ENCODE data around the gene TMEM184A.

TMEM184A gene

DNA sequence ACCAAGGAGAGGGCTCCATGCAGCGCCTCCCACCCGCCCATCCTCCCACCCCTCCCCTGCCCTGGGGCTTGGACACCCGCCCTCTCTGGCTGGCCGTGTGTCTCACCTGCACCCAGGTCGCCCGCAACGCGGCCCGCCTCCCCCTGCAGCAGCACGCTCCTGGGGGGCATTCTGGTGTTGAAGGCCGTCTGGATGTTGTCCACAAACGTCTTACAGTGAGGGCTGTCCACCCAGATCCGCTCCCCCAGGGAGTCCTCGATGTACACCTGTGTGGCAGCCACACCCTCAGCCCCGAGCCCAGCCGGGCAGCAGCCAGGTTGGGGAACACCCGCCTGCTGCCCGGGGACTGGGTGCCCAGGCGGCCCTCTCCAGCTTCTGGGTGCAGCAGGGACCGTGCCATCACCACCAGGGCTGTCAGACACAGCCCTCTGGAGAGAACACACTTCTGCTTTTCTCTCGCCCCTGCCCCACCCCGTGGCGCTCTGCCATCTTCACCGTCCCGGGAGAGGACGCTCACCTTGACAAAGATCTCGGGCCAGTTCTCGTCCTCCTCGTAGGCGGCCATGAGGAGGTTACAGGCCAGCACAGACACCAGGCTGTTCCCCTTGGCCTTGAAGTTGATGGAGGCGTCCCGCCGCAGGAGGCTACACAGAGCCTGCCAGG, 56.5 kb downstream of the TMEM184A start:
- DNase-seq, result no peak

DNA sequence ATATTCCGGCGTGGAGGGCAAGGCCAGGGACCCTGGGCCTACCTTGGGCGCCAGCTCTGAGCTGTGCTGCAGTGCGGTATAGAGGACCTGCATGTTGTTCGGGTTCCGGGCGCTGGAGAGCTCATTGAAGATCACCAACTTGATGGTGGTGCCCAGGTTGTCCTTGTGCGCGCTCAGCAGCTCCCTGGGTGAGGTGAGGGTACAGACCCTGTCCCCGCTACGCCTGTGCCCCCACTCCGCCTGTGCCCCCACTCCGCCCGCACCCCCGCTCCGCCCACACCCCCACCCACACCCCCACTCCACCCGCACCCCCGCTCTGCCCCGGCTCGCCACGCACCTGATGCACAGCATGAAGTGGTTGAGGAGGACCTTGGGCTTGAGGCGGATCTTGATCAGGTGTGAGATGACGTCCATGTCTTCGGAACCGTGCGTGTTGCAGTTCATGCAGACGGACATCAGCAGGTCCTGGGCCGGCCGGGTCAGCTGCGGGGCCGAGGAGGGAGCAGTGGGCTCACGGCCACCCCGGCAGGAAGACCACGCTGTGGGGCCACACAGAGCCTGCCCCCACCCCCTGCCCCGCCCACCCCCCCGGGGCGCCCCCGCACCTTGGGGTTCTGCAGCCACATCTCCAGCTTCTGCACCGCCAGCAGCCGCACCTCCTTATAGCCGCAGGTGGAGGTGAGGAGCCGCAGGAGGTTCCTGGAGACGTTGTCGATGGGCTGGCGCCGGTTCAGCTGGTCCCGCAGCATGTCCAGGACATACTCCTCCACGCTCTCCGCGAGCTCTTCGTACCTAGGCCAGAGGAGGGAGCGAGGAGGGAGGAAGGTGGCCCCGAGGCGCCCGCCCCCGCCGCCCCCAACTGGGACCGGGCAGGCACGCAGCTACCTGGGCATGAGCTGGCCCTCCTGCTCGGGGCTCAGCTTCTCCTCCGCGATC, 57.4 kb downstream of the TMEM184A start:
- no peak for DNase-seq

DNA sequence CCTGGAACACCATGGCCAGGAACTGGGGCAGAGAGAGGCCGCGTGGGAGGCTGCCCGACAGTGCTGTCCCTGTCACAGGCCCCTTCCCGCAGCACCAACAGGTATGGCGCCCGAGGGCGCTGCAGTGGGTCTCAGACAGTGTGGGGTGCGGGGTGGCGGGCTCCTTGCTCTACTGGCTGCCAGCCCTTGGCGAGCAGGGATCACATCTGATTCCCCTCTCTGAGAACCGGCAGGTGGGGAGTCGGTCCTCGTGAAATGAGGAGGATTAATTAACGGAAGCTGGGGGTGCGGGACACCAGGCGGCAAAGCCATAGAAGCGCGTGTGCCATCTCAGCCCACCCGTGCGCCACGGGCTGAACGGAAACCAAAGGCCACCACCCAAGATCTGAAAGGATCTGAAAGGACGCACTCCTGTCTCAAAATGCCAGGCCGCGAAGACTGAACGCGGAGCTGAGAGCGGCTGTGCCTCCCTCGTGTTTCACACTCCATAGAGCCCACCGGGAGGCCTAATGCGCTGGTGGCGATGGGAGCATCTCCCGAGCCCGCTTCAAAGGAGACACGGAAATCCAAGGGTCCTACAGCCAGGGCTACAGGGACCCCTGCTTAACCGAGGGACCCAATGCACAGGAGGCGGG, 58.6 kb downstream of the TMEM184A start:
- no peak for DNase-seq

DNA sequence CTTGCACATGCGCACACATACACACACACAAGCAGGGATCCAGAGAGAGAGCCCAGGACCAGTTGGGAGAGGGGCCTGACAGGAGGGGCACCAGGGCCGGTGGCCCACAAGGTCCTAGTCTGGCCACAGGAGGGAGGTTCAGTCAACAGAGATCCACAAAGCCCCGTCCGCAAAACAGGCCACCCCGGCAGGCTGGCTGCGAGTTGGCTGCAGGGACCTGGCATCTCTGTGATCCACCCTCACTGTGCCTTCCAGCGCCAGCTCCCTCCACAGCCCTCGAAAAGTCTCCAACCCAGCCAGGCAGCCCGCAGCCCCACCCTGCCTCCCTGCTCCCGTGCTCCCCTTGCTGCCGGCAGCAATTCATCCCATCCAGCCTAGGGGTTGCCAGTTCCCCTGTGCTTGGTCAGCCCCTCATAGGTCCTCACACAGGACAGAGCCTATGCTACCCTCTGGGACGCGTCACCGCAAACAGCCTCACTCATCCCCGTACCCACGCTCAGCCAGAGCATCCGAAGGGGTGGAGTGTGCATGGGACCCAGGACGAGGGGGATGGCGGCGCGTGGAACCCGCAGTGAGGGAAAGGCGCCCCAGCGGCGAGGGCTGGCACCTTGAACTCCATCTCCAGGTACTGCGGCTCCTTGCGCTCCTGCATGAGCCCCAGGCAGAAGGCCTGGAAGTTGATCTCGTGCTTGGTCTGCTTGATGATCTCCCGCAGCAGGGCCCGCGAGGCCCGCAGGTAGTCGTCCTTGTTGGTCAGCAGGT, 59.3 kb downstream of the TMEM184A start:
- no peak for DNase-seq

DNA sequence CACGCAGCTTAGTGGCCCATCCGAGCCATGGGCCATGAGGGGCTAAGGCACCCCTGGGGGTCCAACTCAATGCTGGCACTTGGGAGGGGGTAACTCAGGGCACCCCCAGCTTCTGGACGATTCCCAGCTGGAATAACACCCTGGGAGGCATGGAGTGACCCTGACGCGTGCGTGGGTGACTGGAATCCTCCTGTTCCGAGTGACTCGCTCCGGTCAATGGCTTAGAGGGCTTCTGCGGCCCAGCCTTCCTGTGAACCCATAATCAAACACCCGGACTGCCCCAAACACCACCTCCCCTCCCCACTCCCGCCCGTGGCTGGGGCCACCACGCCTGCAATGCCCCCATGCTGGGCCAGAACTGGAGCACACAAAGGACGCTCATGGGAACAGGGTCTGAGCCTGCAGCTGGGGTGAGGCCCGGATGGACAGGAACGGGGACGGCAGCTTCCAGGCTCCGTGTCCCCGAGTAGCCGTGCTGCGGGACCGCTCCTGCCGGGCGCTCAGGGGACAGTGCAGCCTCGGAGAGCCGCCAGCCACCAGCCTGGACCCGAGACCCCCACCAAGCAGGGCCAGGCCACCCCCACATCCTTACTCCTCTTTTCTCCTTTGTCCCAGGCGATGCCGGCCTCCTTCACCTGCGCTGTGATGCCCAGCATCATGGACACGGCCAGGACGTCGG, 60.3 kb downstream of the TMEM184A start:
- no peak for DNase-seq

DNA sequence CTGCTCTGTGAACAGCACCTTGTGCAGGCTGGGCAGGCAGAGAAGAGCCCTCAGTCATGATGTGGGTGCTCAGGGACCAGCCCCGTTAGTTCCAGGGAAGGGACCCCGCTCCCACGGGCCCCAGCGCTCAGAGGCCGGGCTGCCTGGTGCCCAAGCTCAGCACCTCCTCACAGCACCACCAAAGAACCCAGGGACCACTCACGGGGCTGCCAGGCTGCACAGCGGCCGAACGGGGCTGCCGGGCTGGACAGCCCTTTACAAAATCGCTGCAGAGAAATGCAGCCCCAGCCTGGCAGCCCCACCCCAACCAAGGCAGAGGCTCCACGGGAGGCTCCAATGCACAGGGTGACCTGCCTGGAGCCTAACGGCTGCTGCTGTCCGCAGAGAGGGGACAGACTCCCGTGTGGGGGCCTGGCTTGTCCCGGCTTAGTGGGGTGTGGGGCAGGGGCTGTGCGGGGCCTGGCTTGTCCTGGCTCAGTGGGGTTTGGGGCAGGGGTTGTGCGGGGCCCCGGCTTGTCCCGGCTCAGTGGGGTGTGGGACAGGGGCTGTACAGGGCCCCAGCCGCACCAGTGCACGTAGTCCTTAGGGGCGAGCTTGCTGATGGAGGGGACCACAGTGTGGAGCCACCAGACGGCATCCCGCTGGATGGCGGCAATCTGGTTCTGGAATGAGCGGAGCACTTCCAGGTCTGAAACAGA, 61.0 kb downstream of the TMEM184A start:
- DNase-seq, result no peak

DNA sequence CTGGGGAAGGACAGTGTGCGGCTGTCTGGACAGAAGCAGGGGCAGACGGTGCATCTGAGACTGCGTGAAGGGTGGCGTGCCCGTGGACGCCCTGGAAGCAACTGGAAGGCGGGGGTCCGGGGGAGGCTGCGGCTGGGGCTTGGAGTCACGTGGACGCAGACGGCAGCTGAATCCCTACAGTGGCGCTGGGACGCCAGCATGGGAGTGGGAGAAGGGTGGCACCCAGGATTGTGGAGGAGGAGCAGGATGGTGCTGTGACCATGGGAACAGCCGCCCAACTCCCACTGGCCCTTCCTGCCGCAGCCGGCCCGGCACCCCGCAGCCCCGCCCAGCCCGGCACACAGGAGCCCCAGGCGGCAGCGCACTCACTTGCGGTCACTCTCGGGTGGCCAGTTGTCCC, 61.6 kb downstream of the TMEM184A start:
- no peak for DNase-seq

DNA sequence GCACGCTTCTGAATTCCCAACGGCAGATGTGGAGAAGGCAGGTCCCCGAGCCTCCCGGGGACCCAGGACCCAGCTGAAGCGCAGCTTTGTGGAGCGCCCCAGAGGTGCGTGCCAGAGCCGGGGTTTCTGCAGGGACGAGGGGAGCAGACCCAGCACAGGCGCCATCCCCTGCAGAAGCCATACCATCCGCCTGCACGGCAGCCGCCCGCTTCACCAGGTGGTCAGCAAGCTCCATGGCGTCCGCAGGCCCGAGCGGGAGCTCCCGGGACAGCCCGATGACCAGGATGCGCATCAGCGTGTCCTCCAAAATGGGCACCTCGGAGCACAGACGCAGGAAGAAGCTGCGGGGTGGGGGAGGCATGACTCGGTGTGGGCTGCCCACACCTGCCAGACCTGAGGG, 62.4 kb downstream of the TMEM184A start:
- DNase-seq, result no peak

DNA sequence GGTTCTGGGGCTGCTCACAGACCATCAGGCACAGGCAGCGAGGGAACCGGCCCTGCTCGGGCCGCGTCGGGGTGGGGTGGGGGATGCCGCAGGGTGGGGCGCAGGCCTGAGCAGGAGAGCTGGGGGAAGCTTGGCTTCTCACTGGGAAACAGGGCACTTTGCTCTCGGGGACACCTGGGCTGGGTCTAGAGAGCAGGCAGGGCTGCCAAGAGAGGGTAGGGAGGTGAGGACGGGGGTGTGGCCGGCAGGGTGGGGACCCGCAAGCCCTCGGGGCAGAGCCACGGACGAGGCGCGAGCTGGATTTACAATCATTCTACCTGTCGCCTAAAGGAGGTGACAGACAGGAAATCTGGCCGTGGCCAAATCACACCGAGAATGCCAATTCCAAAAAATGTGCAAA, 62.9 kb downstream of the TMEM184A start:
- DNase-seq, result no peak

DNA sequence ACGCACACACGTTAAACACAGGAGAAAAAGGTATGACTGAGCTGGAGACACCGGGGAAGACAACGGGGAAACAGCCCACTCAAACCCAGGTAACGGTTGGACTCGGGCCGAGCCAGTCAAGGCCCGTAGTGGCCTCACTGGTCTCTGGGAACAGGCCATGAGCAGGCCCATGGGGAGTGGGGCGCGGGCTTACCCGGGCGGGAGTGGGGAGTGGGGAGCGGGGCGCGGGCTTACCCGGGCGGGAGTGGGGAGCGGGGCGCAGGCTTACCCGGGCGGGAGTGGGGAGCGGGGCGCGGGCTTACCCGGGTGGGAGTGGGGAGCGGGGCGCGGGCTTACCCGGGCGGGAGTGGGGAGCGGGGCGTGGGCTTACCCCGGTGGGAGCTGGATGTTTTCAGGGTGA, 63.4 kb downstream of the TMEM184A start:
- DNase-seq, result no peak

Data from stimulated activated CD4-positive, alpha-beta T cell treated with anti-CD3 and anti-CD28 coated beads, Interleukin-1b, Interleukin-23, amount 100 ng/mL, for 48 hours (primary cell).